ENCODE measurements around the gene MYB.
A peak's percentile ranks its signal among the peaks of the same experiment; 100 is the strongest.
"Not testable (repeated sequence)": the region's sequence is repeated elsewhere in the genome, so short reads cannot be mapped to it uniquely, and the experiment has no call there.

The MYB gene

DNA sequence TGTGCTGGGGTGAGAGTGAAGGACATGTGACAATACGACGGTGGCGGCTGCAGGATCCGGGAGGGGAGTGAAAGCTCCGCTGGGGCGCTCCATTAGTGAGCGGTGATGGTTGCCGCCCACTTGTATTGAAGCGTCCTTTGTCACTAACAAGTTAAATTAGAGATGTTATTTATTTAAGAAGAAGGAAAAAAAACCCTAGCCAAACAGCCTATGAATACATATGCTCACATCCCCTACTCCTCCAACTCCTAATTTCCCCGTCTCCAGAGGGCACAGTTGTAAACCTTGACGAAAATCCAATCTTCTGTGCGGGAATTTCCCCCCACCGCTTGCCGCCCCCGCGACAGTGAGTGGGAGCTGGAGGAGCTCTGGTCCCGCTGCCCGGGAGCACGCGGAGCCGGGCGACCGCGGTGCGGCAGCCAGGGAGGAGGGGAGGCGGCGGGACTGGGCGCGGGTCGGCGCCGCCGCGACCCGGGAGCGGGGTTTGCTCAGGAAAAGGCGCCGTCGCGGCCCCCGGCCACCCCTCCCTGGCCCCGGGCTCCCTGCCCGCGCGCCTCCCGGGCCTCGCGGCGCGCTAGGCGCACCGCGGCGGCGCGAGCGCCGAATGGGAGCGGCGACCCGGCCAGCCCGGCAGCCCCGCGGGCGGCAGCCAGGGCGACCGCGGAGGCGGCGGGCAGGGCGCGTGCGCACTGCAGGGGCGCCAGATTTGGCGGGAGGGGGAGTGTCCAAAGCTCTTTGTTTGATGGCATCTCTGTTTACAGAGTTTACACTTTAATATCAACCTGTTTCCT is at the start of gene MYB:
Gene MYB (plus strand): TSS at position 767 of the 791 bp plus-strand sequence. CDS start 206 bp downstream, outside the sequence.
- peak; percentile 67 for DNase-seq

DNA sequence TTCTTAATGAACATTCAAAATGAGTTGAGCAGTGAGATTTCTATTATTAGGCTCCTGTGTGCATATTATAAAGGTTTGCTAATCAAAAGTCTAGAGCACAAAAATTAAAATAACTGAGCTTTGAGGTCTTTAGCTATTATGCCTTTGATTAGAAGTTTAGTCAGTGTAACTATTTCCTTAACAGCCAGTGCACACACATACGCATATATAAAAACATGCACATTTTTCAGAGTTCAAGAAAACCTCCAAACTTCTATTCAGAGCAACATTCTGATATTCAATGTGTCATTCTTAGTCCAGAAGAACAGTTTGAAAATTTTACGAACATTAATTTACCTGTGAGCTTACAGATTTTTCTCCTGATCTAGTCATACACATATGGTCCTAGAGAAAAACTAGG is 48.3 kb upstream of the MYB start:
- DNase-seq, result no peak

DNA sequence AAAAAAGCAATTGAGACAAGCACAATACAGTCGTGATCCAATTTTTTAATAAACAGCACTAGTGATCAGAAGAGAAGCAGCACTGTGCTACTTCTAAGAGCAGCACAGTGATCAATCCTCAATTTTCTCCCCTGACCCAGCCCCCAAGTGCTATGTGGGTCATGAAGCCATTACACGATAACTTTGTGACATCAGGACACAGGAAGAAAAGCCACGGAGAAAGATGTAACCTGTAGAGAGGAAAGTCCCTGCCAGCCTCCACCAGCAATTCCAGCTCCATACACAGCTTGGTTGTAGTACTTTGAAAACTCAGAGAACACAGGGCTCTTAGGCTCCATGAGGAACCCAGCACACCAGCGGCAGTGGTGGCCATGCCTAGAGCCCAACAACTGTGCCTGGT is 45.3 kb upstream of the MYB start:
- no peak for DNase-seq

DNA sequence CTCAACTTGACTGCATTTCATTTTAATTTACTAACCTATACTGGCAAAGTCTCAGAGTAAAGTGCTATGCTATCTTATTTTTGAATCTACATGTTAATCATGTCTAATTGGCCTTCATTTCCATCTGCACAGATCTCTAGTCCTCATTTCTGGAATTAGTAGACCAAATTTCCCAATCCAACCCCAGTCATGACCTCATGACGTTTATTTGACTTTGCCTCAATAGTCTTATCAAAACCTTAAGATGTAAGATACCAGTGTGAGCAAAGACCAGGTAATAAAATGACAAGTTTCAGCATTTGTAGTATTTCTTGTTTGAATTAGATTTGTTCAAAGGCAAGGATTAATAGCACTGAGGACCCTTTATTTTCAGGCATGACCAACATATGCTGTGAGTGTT is 43.3 kb upstream of the MYB start:
- no peak for DNase-seq

DNA sequence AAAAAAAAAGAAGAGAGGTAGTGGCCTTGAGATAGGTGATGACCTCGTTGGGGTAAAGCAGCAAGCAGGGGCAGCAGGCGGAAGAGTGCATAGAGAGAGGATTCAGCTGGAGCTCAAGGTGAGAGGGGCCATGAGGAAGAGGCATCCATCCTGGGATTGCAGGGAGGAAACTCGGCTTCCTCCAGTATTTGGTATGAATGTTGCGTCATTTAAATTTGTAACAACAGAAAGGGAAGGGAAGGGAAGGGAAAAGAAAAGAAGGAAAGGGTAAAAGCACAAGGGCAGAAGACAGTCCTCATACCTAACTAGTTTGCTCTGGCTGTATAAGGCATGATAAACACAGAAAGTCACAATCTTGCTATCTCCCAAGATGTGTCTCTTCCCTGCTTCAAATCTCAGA is 39.9 kb upstream of the MYB start:
- no peak for DNase-seq

DNA sequence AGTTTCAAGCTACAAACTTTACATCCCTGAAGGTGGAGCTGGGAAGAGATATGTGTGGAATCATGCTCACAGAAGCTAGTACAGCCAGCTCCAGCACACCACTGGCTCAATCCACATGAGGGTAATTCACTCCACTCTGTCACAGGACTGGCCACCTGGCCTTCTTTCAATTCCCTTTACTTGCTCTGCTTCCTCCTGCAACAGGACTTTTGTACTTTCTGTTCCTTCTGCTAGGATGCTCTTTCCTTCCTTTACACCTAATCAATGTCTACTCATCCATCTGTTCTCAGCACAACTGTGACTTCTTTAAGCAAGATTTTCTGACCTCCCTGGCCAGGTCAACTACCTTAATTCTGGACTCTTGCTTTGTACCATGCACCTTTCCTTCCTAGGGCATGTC is 39.4 kb upstream of the MYB start:
- no peak for DNase-seq

DNA sequence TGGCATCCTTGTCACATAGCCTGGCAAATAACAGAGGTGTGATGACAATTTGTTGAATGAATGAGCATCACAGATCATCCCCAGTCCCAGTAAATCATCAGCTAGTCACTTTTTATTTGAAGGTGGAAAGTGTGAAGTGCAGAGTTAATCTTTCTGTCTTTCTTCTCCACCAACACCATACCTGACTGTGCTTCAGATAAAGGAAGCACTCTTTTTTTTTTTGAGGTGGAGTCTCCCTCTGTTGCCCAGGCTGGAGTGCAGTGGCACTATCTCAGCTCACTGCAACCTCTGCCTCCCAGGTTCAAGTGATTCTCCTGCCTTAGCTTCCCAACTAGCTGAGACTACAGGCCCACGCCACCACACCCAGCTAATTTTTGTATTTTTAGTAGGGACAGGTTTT is 38.9 kb upstream of the MYB start:
- DNase-seq, result not testable (repeated sequence)

DNA sequence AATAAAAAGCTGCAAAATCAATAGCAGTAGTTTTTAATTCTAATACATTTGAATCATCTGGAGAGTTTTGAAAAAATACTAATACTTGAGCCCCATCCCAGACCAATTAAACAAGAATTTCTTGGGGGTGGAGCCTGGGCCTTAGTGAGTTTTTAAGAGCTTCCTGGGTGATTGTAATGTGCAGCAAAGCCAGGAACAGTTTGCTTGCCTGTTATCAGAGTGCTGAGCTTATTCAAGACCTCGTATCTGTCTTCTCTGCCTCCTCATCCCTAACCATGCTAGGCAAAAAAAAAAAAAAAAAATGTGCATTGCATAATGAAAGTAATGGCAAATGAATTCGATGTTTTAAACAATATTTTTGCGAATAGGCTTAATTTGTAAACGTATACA is 36.4 kb upstream of the MYB start:
- DNase-seq, result no peak

DNA sequence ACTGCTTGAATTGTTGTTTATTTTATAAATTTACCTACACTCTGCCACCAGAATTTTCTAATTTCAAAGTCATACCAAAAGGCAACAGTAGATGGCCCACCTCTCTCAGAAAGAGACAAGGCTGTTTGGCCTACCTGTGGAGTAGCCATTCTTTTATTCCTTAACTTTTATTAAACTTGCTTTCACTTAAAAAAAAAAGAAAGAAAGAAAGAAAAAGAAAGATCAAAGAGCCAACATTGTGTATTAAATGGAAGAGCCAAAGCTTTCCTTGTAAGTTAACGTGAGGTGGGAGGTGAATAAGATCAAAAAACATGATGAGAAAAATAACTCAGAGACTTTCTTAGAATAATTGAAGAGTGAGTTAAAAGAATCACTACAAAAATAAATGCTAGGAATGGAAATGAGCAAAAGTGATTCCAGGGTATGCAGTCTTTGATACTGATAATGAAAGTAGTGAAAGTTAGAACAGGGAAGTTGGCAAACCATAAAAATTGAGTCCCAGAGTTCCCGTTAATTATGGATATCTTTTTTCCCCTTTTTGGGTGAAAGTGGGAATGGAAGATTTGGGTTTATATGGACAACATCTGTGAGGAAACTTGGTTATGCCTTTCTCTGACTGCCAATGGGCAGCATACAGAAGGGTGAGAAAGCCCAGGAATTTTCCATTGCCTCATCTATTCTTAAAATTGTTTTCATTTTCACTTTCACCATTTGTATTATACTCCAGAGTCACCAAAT is 35.9 kb upstream of the MYB start:
- DNase-seq, result no peak

DNA sequence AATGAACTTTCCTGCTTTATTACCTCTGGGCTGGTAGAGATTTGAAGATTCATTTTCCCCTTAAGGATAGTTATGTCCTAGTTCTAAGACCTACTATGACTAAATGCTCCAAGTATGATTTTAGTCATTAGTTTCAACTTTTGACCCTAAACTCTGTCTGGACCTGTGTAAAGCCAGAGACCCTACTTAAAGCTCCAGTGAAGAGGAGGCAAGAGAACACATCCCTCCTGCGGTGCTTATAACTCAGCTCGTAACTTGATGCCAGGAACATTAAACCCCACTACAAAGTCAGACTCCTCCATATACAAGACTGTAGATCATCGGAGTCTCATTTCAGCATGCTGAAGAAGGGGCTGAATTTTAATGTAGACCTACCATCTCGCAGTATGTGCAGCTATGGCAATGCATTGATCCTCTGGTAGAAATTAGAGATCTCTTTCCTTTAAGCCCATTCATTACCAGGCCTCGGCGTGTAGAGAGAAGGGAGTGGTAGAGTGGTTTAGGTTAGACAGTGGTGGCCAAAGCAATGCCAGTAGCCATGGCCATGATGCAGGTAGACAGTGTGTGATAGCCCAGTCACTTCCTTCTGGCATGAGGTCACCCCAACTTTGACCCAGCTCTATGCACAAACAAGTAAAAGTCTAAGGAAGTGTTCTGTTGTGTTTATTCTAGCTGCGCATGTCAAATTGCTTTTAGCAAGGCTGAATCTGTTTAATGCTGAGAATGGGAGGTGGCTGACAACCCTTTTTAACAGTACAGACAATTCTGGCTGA is 34.8 kb upstream of the MYB start:
- DNase-seq, result no peak

DNA sequence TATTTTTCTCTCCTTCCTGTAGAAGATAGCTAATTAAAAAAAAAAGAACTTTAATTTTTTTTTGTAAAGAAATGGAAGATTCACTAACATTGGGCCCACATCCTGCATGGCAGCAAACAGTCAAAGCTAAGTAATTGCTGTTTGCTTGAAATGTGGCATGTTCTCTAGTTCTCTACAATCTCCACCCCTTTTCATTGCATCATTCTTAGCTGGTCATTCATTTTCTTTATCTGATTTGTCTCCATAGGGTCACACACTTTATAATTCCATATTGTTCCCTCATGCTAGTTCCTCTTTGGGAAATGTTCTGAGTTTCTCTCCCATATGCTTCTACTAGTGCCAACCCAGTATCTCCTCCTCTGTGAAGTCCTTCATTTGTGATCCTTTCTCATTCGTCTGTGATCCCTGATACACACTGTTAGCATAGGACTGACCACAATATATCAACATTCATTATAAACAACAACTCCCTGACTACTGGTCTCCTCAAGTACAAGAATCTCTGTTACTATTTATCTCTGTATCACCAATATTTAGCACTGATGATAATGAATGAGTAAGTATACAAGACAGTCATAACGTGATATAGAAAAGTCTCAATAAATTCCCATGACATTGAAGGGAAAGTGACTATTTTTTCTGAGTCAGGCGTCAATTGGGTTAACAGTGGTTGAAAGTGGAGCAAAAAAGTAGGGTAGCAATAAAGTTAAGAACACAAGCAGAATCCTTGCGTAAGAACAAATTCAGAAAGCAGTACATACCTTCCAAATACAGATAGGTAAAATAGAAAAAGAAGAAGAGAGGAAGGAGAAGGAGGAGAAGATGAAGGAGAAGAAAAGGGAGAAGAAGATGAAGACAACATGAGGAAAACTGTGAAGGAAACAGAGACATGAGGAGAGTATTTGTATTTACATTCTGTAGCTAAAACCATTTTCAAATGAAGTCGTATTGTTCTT is 33.2 kb upstream of the MYB start:
- DNase-seq, result no peak

DNA sequence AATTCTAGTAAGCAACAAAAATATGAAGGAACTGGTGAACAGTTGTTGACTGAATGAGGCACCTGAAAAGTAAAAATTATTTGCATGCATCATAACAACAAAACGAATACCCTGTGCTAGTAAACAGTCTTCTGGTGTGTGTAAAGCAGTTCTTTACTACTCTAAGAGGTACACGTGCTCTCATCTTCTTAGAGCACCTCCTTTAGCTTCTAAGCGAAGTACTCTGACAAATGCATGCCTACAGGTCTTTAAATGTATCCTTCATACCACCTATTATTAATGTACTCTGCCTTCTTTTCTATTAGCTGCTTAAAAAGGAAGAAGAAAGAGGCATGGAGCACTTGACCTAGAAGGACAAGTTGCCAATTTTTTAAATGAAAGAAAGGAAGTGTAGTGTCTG is 32.2 kb upstream of the MYB start:
- DNase-seq, result no peak

DNA sequence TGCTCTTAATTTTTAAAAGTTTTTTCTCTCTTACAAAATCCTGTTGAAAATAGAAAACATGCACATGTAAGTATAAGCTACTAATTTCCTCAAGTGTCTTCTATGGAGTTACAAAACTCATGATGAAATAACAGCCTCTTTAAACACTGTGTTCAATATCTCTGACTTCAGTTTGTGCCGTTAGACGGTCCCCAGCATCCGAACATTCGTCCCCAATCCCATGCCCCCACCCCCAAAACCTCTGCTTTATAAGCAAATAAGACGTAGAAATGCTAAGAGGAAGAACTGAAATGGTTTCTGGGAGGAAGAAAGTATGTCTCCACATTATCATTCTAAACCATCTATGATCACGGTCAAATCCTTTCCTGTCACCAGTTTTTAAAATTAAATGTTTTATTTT is 31.7 kb upstream of the MYB start:
- no peak for DNase-seq

DNA sequence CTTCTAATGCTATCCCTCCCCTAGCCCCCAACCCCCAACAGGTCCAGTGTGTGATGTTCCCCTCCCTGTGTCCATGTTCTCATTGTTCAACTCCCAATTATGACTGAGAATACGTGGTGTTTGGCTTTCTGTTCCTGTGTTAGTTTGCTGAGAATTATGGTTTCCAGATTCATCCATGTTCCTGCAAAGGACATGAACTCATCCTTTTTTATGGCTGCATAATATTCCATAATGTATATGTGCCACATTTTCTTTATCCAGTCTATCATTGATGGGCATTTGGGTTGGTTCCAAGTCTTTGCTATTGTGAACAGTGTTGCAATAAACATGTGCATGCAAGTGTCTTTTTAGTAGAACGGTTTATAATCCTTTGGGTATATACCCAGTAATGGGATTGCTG is 30.6 kb upstream of the MYB start:
- not testable (repeated sequence) for DNase-seq

DNA sequence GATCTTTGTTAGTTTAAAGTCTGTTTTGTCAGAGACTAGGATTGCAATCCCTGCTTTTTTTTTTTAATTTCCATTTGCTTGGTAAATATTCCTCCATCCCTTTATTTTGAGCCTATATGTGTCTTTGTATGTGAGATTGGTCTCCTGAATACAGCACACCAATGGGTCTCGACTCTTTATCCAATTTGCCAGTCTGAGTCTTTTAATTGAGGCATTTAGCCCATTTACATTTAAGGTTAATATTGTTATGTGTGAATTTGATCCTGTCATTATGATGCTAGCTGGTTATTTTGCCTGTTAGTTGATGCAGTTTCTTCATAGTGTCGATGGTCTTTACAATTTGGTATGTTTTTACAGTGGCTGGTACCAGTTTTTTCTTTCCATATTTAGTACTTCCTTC is 27.0 kb upstream of the MYB start:
- DNase-seq, result not testable (repeated sequence)

DNA sequence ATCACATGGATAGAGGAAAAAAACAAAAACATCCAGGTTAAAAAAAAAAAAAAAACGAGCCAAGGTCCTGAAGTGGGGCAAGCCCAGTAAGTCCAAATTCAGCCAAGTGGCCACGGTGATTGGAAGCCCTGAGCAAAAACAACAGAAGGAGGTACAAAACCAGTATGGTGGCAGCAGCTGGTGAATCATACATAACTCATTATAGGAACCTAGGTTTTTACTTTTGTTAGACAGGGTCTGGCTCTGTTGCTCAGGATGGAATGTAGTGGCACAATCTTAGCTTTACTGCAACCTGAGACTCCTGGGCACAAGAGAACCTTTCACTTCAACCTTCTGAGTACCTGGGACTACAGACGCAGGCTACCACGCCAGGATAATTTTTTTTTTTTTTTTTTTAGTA is 22.7 kb upstream of the MYB start:
- DNase-seq, result no peak

DNA sequence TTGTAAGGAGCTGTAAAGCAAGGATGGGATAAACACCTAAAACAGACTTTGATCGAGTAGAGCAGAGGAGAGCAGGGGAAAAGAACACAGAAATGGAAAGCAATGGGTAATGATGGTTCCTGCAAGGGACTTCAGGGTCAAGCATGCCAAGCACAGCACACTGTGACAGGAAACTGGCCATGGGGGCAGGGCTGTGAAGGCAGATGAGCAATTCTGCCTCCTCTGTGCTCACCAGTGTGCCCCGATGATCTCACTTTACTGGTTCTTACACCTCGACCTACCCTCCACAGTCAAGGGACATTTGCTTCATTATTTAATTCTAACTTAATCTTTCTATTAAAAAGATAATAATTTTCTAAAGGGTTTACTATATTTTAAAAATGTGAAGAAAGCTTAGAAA is 21.6 kb upstream of the MYB start:
- DNase-seq, result no peak

DNA sequence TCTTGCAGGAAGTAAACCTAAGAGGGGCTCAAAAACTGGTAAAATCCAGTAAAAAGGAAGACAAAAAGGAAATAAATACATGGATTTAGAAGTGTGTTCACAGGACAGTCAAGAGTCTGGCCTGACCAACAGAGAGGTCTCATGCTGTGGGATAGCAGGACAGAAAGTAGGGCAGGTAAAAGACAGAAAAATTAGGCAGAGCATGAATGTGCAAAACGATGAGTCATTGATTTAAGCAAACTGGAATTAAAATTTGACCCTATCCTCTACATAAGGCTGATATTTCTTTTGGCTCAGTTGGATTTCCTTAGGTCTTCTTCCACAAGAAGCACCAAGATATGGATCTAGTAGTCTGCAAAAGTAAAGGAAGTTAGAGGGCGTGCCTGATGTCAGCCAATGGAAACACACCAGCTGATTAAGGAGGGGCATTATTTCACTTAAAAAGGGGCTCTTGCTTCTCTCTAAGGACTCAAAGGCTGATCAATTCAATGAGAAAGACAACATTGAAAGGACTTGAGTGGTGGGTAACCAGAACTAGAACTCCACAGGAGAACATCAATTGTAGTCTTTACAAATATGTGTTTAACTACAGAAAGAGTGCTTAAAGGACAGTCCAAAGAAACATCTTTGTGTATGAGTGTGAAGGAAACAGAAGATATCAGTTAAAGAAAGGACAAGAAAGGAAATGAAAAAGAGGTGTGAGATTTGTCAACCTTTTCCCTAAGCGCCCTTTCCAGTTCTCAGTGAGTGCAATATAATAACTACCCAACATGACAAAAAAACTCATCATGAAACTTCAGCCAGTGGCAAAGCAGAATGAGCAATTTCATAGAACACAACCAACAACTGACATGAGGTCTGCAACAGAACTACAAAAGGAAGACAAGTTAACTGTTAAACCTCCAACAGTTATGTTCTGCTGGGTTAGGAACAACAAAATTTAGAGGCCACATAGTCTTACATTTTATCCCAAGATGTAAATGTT is 19.4 kb upstream of the MYB start:
- DNase-seq, result no peak

DNA sequence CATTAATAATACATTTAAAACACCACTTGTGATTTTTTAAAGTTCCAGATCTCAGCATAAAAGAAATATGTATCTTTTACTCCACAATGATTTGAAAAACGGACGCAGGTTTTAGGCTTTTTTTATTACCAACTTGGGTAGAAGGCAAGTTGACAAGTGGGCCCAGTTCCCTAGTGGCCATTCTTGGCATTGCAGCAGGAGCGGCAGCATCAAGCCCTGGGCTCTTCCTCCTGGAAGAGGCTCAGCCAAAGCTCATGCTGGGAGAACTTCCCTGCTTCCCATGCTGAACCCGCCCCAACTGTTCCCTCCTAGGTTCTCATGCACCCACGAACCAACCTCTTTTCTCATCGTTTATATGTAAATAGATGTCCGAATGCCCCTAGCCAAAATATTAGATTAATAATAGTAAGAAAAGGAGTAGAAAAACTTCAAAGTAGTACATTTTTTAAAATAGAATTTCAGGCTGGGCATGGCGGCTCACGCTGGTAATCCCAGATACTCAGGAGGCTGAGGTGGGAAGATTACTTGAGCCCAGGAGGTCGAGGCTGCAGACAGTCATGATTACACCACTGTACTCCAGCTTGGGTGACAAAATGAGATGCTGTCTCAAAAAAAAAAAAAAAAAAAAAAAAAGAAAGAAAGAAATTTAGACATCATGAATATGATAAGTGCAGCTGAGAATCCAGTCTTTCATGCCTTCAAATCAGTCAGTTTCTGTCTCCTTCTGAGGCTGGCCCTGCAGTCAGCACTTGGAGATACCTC is 18.2 kb upstream of the MYB start:
- DNase-seq, result no peak

DNA sequence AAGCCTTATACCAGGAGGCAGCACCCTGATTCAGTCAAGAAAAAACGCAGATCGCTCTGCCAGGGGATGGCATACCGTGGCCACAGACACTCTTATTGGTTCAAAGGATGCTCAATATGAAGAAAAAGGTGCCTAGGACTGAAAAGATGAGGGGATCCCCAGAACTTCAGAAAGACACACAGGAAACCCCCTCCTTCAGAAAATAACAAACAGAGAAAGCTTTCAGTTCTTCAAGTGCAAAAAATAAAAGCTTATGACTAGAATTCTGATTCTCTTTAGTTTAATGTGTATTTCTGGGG is 17.7 kb upstream of the MYB start:
- no peak for DNase-seq

DNA sequence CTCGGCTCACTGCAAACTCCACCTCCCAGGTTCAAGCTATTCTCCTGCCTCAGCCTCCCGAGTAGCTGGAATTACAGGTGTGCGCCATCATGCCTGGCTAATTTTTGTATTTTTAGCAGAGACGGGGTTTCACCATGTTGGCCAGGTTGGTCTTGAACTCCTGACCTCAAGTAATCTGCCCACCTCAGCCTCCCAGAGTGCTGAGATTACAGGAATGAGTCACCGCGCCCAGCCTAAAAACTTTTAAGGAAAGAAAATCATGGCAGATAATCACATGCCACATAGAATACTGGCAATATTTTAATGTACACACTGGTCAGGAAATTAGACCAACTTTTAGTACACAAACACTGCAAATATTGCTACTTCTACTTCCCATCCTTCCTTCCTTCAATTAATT is 16.7 kb upstream of the MYB start:
- DNase-seq, result not testable (repeated sequence)
